ENCODE data around the gene LASP1.

The LASP1 gene

DNA sequence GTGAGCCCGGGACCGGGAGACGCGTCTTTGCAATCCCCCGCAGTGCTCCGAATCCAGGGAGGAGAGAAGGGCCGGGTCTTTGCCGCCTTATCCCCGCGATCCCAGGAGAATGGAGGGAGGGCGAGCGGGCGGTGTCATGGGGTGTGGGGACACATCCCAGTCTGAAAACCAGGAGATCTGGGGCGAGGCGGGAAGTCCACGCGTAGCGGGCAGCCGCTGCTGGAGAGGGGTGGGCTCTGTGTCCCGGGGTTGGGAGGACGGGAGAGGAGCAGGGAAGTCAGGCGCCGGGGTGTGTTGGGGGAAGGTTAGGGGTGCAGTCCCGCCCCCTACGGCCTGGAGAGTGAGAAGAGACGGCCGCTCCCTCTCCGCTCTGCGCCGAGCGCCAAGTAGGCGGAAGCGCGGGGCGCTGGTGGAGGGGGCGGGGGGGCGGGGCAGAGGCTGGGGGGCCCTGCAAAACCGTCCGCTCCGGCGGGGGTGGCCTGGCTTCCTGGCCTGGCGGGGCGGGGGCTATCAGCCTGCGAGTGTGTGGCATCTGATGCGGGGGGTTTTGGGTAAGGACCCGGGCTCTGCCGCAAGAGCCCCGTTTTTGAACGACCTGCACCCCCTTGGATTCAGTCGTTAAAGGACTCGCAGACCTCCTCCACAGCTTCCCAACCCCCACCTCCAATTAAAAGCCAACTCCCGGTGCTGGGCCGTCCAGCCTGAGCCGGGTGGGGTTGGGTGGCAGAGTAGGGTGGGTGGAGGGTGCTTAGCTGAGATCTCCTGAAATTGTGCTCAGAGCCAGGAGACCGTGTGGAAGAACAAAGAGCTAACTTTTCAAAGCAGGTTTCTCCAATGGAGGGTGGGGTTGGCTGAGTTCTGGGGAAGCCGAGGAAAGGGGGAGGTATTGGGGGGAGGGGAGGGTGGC lies 654 bp downstream of the LASP1 start:
- DNase-seq, result peak; percentile 45

- no peak for DNase-seq
Observed at GRCh38 chr17:38871247-38872015, 1.6 kb downstream of the LASP1 start.

DNA sequence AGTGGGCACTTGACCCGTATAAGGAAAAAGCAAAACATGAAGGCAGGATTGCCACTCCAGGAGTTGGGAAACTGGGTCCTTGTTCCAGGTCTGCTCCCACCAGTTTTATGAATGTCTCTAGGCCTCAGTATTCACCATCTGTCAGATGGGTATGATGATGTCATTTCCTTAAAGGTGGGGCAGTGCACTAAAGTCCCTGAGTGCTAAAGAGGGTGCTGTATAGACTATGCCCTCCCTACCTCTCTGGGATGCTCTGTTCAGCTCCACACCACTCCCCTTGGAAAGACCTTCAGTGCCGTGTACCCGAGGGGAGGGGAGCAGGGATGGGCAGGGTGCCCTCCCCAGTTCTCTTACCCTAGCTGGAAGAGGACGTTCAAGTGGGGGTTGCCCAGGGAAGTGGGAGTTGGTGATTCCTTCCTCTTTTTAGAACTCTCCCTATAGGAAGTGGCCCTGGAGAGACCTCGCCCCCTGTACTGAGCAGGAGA lies 2.2 kb downstream of the LASP1 start:
- DNase-seq, result no peak

DNA sequence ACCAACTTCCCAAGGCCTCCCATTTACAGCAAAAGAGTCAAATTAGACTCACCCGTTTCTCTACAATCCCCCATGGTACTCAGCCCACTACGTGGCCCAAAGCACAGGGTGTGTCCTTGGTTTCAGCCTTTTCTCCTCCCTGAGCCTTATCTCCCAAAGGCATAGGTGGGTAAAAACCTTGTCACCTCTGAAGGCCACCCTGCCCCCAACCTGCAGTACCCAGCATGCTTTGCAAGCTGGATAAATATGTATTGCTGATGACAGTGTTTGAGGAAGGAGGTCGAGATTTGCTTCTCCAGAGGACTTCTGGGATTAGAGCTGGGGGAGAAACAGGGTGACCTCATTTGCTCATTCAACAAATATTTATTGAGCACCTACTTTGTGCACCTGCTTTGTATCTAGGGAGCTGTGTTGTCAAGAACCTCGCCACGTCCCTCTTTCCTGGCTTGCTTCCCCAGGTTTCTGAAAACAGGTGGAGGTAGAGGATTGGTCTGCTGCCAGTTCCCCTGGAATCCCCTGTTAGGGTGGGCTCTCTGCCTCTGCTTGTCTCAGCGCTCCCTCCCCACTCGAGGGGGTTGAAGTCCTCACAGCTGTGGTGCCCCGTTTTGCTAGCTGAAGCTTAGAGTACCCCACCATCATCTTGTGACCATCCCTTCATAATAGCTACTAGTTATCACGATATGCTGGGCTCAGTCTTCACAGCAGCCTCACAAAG lies 3.0 kb downstream of the LASP1 start:
- no peak for DNase-seq

- DNase-seq, result no peak
Observed at GRCh38 chr17:38873640-38874380, 4.0 kb downstream of the LASP1 start.

DNA sequence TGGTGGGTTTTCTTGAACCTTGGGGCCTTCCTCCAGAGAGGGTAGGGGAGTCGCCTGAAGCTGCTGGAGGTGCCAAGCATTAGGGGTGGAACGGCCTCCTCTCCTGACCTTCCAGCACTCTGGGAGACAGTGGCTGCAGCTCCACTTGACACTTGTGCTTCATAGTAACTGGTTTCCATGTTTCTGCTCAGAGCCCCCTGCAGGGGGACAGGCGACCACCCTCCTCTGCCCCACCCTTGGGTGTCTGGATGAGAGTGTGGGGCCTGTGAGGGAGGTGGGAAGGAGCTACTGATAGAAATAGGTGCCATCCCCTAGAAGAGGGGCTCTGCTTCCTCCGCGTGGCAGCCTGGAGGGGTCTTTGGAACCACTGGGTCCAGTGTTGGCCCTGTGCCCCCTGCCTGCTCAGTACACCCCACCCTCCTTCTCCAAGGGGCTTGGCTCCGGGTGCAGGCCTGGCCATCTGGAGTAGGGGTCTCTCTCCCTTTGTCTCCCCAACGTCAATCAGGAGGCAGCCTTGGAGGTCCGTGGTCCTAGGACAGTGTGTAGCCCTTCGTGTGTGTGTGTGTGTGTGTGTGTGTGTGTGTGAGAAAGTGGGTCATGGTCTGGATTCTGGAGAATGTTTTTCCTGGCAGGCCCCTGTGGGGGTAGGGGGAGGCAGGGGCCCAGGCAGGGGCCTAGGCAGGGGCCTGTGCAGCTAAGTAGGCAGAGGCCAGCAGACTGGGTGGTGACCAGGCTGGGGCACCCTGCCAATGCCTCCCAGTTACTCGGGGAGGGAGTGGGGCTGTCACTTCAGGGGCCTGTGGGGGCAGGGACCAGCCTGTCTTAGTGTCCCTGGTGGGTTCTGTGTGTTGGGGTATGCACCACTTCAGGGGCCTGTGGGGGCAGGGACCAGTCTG lies 4.9 kb downstream of the LASP1 start:
- no peak for DNase-seq

DNA sequence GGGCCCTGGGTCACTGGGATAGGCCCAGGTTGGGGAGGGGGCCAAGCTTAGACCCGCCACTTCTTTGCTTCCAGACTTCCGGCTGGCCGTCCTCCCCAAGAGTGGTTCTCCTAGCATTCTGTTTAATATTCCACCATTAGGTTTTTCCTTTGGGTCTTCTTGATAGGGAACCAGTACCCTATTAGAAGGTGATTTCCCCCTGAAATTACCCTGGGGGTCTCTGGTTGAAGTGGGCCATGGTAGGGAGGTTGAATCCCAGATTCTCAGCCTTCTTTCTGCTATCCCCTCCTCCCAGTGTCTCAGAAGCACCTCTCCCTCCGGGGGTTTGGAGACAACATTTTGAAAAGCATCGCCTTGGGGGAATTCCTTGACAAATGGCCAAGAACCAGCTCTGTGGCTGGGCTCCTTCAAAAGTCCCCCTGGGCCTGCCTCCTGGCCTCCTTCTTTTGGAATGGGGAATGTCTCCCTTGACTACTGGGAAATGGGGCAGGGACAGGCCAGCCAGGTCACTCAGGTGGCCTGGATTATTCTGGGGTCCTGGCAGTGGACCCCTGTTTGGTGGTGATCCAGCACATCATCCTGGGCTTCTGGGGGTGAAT lies 5.7 kb downstream of the LASP1 start:
- DNase-seq, result no peak

DNA sequence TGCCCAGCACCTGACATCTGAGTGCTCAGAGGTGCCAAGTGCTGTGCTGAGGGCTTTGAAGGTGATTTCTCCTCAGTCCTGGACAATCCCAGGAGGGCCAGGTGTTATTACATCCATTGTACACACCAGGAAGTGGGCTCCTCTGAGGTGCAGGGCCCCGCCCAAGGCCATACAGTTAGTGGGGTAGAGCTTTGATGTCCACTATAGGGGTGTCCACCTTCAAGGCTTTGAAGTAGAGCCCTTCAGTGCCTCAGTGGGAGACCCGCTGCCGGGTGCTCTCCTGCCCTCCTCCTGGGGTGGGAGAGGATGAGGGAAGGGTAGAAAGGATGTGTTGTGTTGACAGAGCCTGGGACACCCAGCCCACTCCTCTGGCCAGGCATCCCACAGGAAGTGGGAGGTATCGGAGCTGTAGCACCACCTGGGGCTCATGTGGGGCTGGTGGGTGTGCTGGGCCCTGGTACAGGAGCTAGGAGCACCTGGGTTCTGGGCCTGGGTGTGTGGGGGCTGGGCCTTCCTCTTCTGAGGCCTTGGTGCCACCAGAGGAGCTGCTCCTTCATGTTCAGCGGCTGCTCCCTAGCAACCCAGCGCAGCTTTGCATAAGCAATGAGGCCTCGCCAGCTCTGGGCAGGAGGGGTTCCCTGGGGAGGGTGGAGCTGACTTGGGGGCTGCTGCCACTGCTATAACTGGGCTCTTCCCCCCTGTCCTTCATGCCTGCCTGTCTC lies 7.4 kb downstream of the LASP1 start:
- DNase-seq, result no peak

GRCh38 chr17:38879878-38880665 lies 10.2 kb downstream of the LASP1 start:
- no peak for DNase-seq

- no peak for DNase-seq
Observed at GRCh38 chr17:38881600-38882191, 11.8 kb downstream of the LASP1 start.

DNA sequence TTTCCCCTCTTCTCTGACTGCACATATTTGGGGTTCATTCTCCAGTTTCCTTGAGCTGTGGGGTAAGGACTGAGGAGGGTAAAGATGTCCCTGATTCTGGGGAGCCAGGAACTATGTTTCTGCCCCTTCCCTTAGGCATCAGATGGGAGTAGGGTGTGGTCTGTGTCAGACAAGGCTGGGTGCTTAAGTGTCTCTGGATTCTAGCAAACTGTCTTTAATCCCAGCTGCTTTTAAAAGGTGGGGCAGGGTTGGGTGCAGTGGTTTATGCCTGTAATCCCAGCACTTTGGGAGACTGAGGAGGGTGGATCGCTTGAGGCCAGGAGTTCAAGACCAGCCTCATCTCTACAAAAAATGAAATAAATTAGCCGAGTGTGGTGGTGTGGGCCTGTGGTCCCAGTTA lies 13.0 kb downstream of the LASP1 start:
- DNase-seq, result no peak

DNA sequence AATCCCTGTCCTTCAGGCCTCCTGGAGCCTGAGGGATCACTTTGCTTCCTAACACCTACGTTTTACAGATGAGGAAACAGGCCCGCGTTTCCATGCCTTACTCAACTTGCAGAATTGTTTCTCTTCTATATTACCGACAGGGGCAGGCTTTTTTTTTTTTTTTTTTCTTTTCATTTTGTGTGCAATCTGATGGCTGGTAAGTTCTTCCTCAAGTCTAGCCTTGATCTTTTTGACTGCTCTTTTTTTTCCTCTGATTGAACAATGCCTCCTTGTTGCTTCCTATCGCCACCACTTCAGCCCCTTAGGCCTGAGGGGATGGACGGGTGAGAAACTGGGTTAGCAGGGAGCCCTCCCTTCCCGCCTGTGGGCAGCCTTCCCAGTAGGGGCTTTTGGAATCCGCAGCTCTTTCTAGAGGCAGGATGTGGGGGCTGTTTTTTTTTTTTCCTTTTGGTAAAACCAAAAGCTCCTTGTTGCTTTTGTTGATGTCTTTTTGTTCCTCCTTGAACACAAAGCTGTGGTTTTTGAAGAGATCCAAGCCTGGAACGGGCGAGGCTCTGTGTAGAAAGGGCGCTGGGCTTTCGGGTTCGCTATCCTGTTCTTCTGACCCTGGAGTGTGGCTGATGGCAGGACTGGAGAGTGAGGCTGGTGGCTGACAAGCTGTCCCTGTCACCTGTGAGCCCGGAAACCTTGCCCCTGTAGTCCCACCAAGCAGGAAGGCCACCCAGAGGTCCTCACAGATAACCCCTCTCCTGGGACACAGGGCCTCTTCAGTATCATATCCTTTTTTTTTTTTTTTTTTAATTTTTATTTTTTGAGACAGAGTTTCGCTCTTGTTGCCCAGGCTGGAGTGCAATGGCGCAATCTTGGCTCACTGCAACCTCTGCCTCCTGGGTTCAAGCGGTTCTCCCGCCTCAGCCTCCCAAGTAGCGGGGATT lies 14.0 kb downstream of the LASP1 start:
- DNase-seq, result no peak

- no peak for DNase-seq
Observed at GRCh38 chr17:38885044-38885727, 15.3 kb downstream of the LASP1 start.

DNA sequence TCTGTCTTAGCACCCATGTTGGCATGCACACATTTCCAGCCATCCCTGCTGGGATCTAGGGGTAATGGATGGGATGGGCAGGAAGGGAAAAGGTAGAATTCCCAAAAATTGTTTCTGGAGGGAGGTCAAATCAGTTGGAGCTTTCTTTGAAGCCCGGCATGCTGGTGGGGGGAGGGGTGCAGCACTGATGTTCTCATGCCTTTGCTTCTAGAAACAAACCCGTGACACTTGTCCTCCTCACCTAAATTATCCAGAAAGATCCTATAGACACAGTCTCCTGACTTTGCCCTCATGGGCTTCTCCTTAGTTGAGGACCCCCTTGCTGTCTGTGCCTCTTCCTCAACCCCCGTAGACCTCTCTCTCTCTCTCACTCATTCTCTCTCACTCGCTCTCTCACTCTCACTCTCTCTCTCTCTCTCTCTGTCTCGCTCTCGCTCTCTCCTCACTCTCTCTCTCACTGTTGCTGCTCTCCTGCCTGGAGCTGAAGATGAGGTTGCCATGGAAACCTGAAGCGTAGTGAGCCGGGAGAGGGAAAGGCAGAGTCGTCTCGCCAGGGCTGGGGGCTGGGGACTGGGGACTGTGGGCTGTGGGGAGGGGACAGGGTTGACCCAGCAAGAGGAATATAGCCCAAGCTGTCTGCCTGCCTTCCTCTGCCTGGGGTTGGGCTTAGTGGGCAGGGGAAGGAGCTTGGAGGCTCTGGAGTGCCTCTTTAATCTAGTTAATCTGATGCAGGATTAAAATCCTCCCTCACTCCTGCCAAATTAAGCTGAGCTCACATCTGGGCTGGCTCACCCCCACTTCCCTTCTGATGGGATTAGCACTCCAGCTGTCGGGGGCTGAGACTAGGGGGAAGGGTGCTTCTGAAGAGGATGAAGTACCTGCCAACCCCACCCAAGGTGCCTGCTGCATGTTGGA lies 16.1 kb downstream of the LASP1 start:
- no peak for DNase-seq

DNA sequence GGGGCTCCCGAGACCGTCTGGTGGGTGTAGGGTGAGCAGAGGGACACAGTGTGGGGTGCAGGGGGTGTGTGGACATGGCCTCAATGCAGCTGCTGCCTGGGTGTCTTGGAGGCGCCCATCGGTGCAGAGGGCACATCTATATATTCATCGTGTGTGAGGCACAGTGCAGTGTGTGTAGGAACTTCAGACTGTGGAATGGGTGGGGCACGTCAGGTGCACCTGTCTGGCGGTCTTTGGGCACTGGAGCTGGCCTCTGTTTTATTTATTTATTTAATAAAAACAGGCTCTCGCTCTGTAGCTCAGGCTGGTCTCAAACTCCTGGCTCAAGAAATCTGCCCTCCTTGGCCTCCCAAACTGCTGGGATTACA lies 16.8 kb downstream of the LASP1 start:
- no peak for DNase-seq

GRCh38 chr17:38888842-38889241 lies 19.0 kb downstream of the LASP1 start:
- DNase-seq, result no peak
